ENCODE data around the gene BHLHE23.

BHLHE23 gene

DNA sequence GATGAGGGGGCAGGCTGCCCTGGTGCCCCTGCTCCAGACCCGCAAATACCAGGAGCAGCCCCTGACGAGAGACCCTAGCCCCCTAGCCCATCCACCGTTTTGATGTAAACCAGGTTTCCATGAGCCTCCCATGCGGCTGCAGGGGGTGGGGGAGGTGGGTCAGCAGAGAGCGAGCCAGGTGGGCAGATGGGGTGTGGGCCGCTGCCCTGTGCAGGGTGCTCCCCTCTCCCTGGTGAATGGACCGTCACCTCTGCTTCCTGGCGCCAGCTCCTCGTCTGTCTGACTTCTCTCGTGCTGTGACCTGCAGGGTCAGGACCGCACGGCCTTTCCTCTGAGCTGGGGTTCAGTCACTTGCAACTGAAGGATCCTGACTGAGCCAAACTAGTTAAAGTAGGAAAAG, 15.7 kb upstream of the BHLHE23 start:
- H3K4me3 ChIP-seq (ENCODE audit: low read length in 2 of 2), result no peak overlapping the region
- H2AFZ ChIP-seq (ENCODE audit: low read length), result no peak overlapping the region
- H4K91ac ChIP-seq (ENCODE audit: low read depth, low read length, poor library complexity), result no peak overlapping the region
- H3K27me3 ChIP-seq (ENCODE audit: control insufficient read depth in 3 of 3, insufficient read depth in 3 of 3, low read depth in 1 of 3, low read length in 3 of 3), result peaks cover 0 to 37% (median 0%) of the 10 kb centered on the region in 3 experiments
- H3K4me2 ChIP-seq (ENCODE audit: insufficient read depth, low read length, poor library complexity, severe bottlenecking), result no peak overlapping the region
- no peak overlapping the region for H3K9ac ChIP-seq (ENCODE audit: low read depth, low read length, poor library complexity)
- no peak overlapping the region for H2BK12ac ChIP-seq (ENCODE audit: low read length)
- H3K18ac ChIP-seq (ENCODE audit: low read length), result peak overlapping the region; percentile 34
- H3K4ac ChIP-seq (ENCODE audit: low read length), result no peak overlapping the region
- H2BK15ac ChIP-seq (ENCODE audit: low read length), result no peak overlapping the region
- H3K4me1 ChIP-seq (ENCODE audit: control insufficient read depth in 2 of 2, insufficient read depth in 1 of 2, low read depth in 1 of 2, low read length in 2 of 2), result peaks cover 2 to 5% of the 10 kb centered on the region in 2 donors
- no peaks in the 10 kb centered on the region for H3K79me1 ChIP-seq (ENCODE audit: low read depth, low read length)
- DNase-seq (ENCODE audit: low spot score), result no peak
- no peak overlapping the region for H2AK5ac ChIP-seq (ENCODE audit: low read depth, low read length)
- WGBS, 2 donors (ENCODE audit: extremely low coverage in 2 of 2, insufficient read length in 2 of 2, insufficient replicate concordance in 1 of 2), result no CpG with 5 or more reads among the region's 12 CpGs
- H4K8ac ChIP-seq (ENCODE audit: low read depth, low read length), result no peak overlapping the region
- H3K36me3 ChIP-seq (replicated peaks in 1 of 2; ENCODE audit: control insufficient read depth in 2 of 2, insufficient read depth in 2 of 2, low read length in 2 of 2), result no peaks in the 10 kb centered on the region
- peaks cover 0 to 10% of the 10 kb centered on the region in 2 donors for H3K9me3 ChIP-seq (replicated peaks in 1 of 2; ENCODE audit: control insufficient read depth in 2 of 2, insufficient read depth in 1 of 2, low read depth in 1 of 2, low read length in 2 of 2)
- no peak overlapping the region for H3K27ac ChIP-seq (replicated peaks; ENCODE audit: low read length)
- H2BK120ac ChIP-seq (ENCODE audit: low read depth, low read length), result no peak overlapping the region
- no peak overlapping the region for H3K23ac ChIP-seq (ENCODE audit: low read depth, low read length, poor library complexity)
- H2BK5ac ChIP-seq (ENCODE audit: low read length), result no peak overlapping the region
- no peak overlapping the region for H3K14ac ChIP-seq (ENCODE audit: low read length)

DNA sequence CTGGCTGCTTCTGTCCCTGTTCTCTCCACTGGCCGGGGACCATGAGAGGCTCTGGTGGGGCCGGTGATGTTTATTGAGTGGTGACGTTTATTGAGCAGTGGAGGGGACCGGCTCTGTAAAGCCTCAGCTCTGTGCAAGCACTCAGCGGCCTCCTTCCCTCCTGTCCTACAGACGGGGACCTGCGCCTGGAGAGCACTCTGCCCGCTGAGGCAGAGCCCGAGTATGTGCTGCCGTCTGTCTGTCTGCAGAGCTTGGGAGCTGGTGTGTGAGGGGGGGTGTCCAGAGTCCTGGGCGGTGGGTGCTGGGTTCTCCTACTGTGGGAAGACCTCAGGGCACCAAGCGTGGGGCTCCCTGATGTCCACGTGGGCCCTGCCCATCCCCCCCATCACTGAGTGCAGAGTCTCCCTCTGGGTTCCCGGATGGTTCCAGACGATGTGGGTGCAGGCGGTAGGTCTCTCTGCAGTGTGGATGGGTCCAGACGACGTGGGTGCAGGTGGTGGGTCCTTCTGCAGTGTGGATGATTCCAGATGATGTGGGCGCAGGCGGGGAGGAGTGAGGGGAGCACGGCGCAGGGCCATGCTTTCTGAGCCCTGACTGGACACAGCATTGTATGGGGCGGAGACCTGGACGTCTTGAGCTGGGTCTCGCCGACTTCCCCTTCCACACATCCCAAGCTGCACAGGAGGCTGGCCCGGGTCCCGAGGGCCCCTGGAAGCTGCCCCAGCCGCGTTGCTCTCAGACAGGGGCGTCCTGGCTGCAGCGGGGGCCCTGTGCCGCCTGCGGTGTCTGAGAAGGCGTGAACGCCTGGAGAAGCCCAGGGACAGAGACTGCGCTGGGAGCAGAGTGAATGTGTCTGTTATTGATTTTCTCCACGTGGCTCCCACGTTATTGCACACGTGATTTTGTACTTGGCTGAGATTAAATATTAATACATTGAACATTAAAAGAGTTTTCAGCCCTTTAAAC, 14.9 kb upstream of the BHLHE23 start:
- H4K91ac ChIP-seq (ENCODE audit: low read depth, low read length, poor library complexity), result no peak overlapping the region
- peak overlapping the region; percentile 85 for H2BK12ac ChIP-seq (ENCODE audit: low read length)
- H3K4ac ChIP-seq (ENCODE audit: low read length), result peak overlapping the region; percentile 24
- H2AFZ ChIP-seq (ENCODE audit: low read length), result no peak overlapping the region
- no peak overlapping the region for H2BK120ac ChIP-seq (ENCODE audit: low read depth, low read length)
- H3K4me1 ChIP-seq (ENCODE audit: control insufficient read depth in 2 of 2, insufficient read depth in 1 of 2, low read depth in 1 of 2, low read length in 2 of 2), result peaks cover 3 to 7% of the 10 kb centered on the region in 2 donors
- no peak overlapping the region for H4K8ac ChIP-seq (ENCODE audit: low read depth, low read length)
- H3K27me3 ChIP-seq (ENCODE audit: control insufficient read depth in 3 of 3, insufficient read depth in 3 of 3, low read depth in 1 of 3, low read length in 3 of 3), result peaks cover 0 to 32% (median 0%) of the 10 kb centered on the region in 3 experiments
- H3K18ac ChIP-seq (ENCODE audit: low read length), result peak overlapping the region; percentile 62
- peaks cover 0 to 10% of the 10 kb centered on the region in 2 donors for H3K9me3 ChIP-seq (replicated peaks in 1 of 2; ENCODE audit: control insufficient read depth in 2 of 2, insufficient read depth in 1 of 2, low read depth in 1 of 2, low read length in 2 of 2)
- DNase-seq (ENCODE audit: low spot score), result no peak
- no peak overlapping the region for H3K4me2 ChIP-seq (ENCODE audit: insufficient read depth, low read length, poor library complexity, severe bottlenecking)
- H3K36me3 ChIP-seq (replicated peaks in 1 of 2; ENCODE audit: control insufficient read depth in 2 of 2, insufficient read depth in 2 of 2, low read length in 2 of 2), result no peaks in the 10 kb centered on the region
- peak overlapping the region; percentile 82 for H2AK5ac ChIP-seq (ENCODE audit: low read depth, low read length)
- H3K14ac ChIP-seq (ENCODE audit: low read length), result peak overlapping the region; percentile 17
- peak overlapping the region; percentile 25 for H3K23ac ChIP-seq (ENCODE audit: low read depth, low read length, poor library complexity)
- H3K79me1 ChIP-seq (ENCODE audit: low read depth, low read length), result no peaks in the 10 kb centered on the region
- WGBS, 2 donors (ENCODE audit: extremely low coverage in 2 of 2, insufficient read length in 2 of 2, insufficient replicate concordance in 1 of 2), result no CpG with 5 or more reads among the region's 40 CpGs
- H3K4me3 ChIP-seq (ENCODE audit: low read length in 2 of 2), result no peak overlapping the region
- peak overlapping the region; percentile 6 for H2BK5ac ChIP-seq (ENCODE audit: low read length)
- H2BK15ac ChIP-seq (ENCODE audit: low read length), result peak overlapping the region; percentile 82
- H3K9ac ChIP-seq (ENCODE audit: low read depth, low read length, poor library complexity), result peak overlapping the region; percentile 30
- no peak overlapping the region for H3K27ac ChIP-seq (replicated peaks; ENCODE audit: low read length)

DNA sequence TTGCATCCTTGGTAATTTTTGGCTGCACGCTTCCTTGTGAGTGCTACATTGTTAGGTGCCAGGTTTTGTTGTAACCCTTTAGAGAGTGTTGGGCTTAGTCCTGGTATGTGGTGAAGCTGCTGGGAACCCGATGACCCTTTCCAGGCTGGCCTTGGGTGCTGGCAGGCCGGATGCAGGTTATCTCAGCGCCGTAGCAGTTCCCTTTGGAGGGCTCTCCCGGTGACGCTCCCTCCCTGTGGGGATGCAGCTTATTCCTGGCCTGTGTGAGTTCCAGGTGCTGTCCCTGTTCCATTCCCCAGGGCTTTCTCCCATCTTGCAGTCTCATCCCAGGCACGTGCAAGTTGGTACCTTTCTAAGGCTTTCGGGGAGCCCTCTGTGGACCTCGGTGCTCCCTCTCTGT, 13.9 kb upstream of the BHLHE23 start:
- Histone ChIP-seq H4K91ac (ENCODE audit: low read depth, low read length, poor library complexity) (no peak overlapping the region), H3K18ac (ENCODE audit: low read length) (no peak overlapping the region), H4K8ac (ENCODE audit: low read depth, low read length) (no peak overlapping the region), H3K4me2 (ENCODE audit: insufficient read depth, low read length, poor library complexity, severe bottlenecking) (no peak overlapping the region), H3K4me3 (ENCODE audit: low read length in 2 of 2) (no peak overlapping the region), H3K23ac (ENCODE audit: low read depth, low read length, poor library complexity) (no peak overlapping the region), H2BK15ac (ENCODE audit: low read length) (peak overlapping the region; percentile 8), H3K14ac (ENCODE audit: low read length) (no peak overlapping the region), H2AK5ac (ENCODE audit: low read depth, low read length) (no peak overlapping the region), H3K9ac (ENCODE audit: low read depth, low read length, poor library complexity) (no peak overlapping the region), H3K9me3 (replicated peaks in 1 of 2; ENCODE audit: control insufficient read depth in 2 of 2, insufficient read depth in 1 of 2, low read depth in 1 of 2, low read length in 2 of 2) (peaks cover 0 to 10% of the 10 kb centered on the region in 2 donors), H3K4ac (ENCODE audit: low read length) (no peak overlapping the region), H3K79me1 (ENCODE audit: low read depth, low read length) (no peaks in the 10 kb centered on the region), H2BK120ac (ENCODE audit: low read depth, low read length) (no peak overlapping the region), H3K36me3 (replicated peaks in 1 of 2; ENCODE audit: control insufficient read depth in 2 of 2, insufficient read depth in 2 of 2, low read length in 2 of 2) (no peaks in the 10 kb centered on the region), H3K4me1 (ENCODE audit: control insufficient read depth in 2 of 2, insufficient read depth in 1 of 2, low read depth in 1 of 2, low read length in 2 of 2) (peaks cover 8 to 9% of the 10 kb centered on the region in 2 donors), H2AFZ (ENCODE audit: low read length) (no peak overlapping the region), H2BK5ac (ENCODE audit: low read length) (no peak overlapping the region), H3K27ac (replicated peaks; ENCODE audit: low read length) (no peak overlapping the region), H3K27me3 (ENCODE audit: control insufficient read depth in 3 of 3, insufficient read depth in 3 of 3, low read depth in 1 of 3, low read length in 3 of 3) (peaks cover 0 to 25% (median 0%) of the 10 kb centered on the region in 3 experiments), H2BK12ac (ENCODE audit: low read length) (no peak overlapping the region)
- whole genome bisulfite sequencing, 2 donors (ENCODE audit: extremely low coverage in 2 of 2, insufficient read length in 2 of 2, insufficient replicate concordance in 1 of 2), result no CpG with 5 or more reads among the region's 10 CpGs
- no peak for DNase-seq (ENCODE audit: low spot score)

GRCh38 chr20:63017826-63018411, 11.2 kb upstream of the BHLHE23 start:
- H3K4me3 ChIP-seq (ENCODE audit: low read length in 2 of 2), result peak overlapping the region in 1 of 2 donors; percentile 47
- H3K4ac ChIP-seq (ENCODE audit: low read length), result peak overlapping the region; percentile 14
- no peak for DNase-seq (ENCODE audit: low spot score)
- no peak overlapping the region for H2AFZ ChIP-seq (ENCODE audit: low read length)
- peak overlapping the region; percentile 78 for H3K18ac ChIP-seq (ENCODE audit: low read length)
- no peak overlapping the region for H4K8ac ChIP-seq (ENCODE audit: low read depth, low read length)
- H2BK12ac ChIP-seq (ENCODE audit: low read length), result peak overlapping the region; percentile 75
- no CpG with 5 or more reads among the region's 25 CpGs for WGBS, 2 donors (ENCODE audit: extremely low coverage in 2 of 2, insufficient read length in 2 of 2, insufficient replicate concordance in 1 of 2)
- no peaks in the 10 kb centered on the region for H3K79me1 ChIP-seq (ENCODE audit: low read depth, low read length)
- H2BK15ac ChIP-seq (ENCODE audit: low read length), result peak overlapping the region; percentile 99
- peak overlapping the region; percentile 100 for H2AK5ac ChIP-seq (ENCODE audit: low read depth, low read length)
- no peak overlapping the region for H3K4me2 ChIP-seq (ENCODE audit: insufficient read depth, low read length, poor library complexity, severe bottlenecking)
- H3K27me3 ChIP-seq (ENCODE audit: control insufficient read depth in 3 of 3, insufficient read depth in 3 of 3, low read depth in 1 of 3, low read length in 3 of 3), result peaks cover 0 to 5% (median 0%) of the 10 kb centered on the region in 3 experiments
- H3K36me3 ChIP-seq (replicated peaks in 1 of 2; ENCODE audit: control insufficient read depth in 2 of 2, insufficient read depth in 2 of 2, low read length in 2 of 2), result no peaks in the 10 kb centered on the region
- H2BK120ac ChIP-seq (ENCODE audit: low read depth, low read length), result peak overlapping the region; percentile 36
- H3K4me1 ChIP-seq (ENCODE audit: control insufficient read depth in 2 of 2, insufficient read depth in 1 of 2, low read depth in 1 of 2, low read length in 2 of 2), result peaks cover 13 to 18% of the 10 kb centered on the region in 2 donors
- H2BK5ac ChIP-seq (ENCODE audit: low read length), result peak overlapping the region; percentile 59
- peak overlapping the region; percentile 47 for H3K14ac ChIP-seq (ENCODE audit: low read length)
- no peak overlapping the region for H3K27ac ChIP-seq (replicated peaks; ENCODE audit: low read length)
- H3K9me3 ChIP-seq (replicated peaks in 1 of 2; ENCODE audit: control insufficient read depth in 2 of 2, insufficient read depth in 1 of 2, low read depth in 1 of 2, low read length in 2 of 2), result peaks cover 3 to 21% of the 10 kb centered on the region in 2 donors
- H3K23ac ChIP-seq (ENCODE audit: low read depth, low read length, poor library complexity), result peak overlapping the region; percentile 87
- H3K9ac ChIP-seq (ENCODE audit: low read depth, low read length, poor library complexity), result peak overlapping the region; percentile 18
- no peak overlapping the region for H4K91ac ChIP-seq (ENCODE audit: low read depth, low read length, poor library complexity)
